ENCODE measurements around the gene VNN1.
"Not testable (repeated sequence)": the region's sequence is repeated elsewhere in the genome, so short reads cannot be mapped to it uniquely, and the experiment has no call there.

Gene VNN1

GRCh38 chr6:132675002-132675401 lies 38.9 kb downstream of the VNN1 start:
- DNase-seq (ENCODE audit: low read depth in 2 of 2, low spot score in 1 of 2): no peak

GRCh38 chr6:132673376-132674094 lies 40.3 kb downstream of the VNN1 start:
- no peak for DNase-seq (ENCODE audit: low read depth in 2 of 2, low spot score in 1 of 2)

GRCh38 chr6:132671295-132671694 lies 42.6 kb downstream of the VNN1 start:
- DNase-seq (ENCODE audit: low read depth in 2 of 2, low spot score in 1 of 2): no peak

- DNase-seq (ENCODE audit: low read depth in 2 of 2, low spot score in 1 of 2): no peak
These were observed 44.1 kb downstream of the VNN1 start for GRCh38 chr6:132669690-132670291.

GRCh38 chr6:132666118-132666517 lies 47.7 kb downstream of the VNN1 start:
- no peak for DNase-seq (ENCODE audit: low read depth in 2 of 2, low spot score in 1 of 2)

- no peak for DNase-seq (ENCODE audit: low read depth in 2 of 2, low spot score in 1 of 2)
These were observed 49.4 kb downstream of the VNN1 start for GRCh38 chr6:132664309-132665034.

GRCh38 chr6:132663661-132664060 lies 50.2 kb downstream of the VNN1 start:
- DNase-seq (ENCODE audit: low read depth in 2 of 2, low spot score in 1 of 2): no peak

GRCh38 chr6:132661906-132662305 lies 51.9 kb downstream of the VNN1 start:
- no peak for DNase-seq (ENCODE audit: low read depth in 2 of 2, low spot score in 1 of 2)

- no peak for DNase-seq (ENCODE audit: low read depth in 2 of 2, low spot score in 1 of 2)
These were observed 54.8 kb downstream of the VNN1 start, which contains the start of gene TAAR1 for GRCh38 chr6:132659082-132659481. Gene TAAR1, minus strand, starts transcription at chr6:132659182. Its CDS starts 13,179 bp downstream, at chr6:132646003.

GRCh38 chr6:132651062-132651461 lies 62.8 kb downstream of the VNN1 start:
- DNase-seq (ENCODE audit: low read depth in 2 of 2, low spot score in 1 of 2): no peak

GRCh38 chr6:132650429-132650828 lies 63.4 kb downstream of the VNN1 start:
- DNase-seq (ENCODE audit: low read depth in 2 of 2, low spot score in 1 of 2): no peak

GRCh38 chr6:132648828-132649227 lies 65.0 kb downstream of the VNN1 start:
- DNase-seq (ENCODE audit: low read depth in 2 of 2, low spot score in 1 of 2): no peak

- no peak for DNase-seq (ENCODE audit: low read depth in 2 of 2, low spot score in 1 of 2)
These were observed 65.5 kb downstream of the VNN1 start for GRCh38 chr6:132648356-132648755.

- DNase-seq (ENCODE audit: low read depth in 2 of 2, low spot score in 1 of 2): no peak
These were observed 70.3 kb downstream of the VNN1 start for GRCh38 chr6:132643547-132643946.

- not testable (repeated sequence) for DNase-seq (ENCODE audit: low read depth in 2 of 2, low spot score in 1 of 2)
These were observed 76.7 kb downstream of the VNN1 start for GRCh38 chr6:132637135-132637534.

GRCh38 chr6:132635906-132636305 lies 77.9 kb downstream of the VNN1 start:
- DNase-seq (ENCODE audit: low read depth in 2 of 2, low spot score in 1 of 2): not testable (repeated sequence)

GRCh38 chr6:132635288-132635687 lies 78.6 kb downstream of the VNN1 start:
- DNase-seq (ENCODE audit: low read depth in 2 of 2, low spot score in 1 of 2): not testable (repeated sequence)

- no peak for DNase-seq (ENCODE audit: low read depth in 2 of 2, low spot score in 1 of 2)
These were observed 79.1 kb downstream of the VNN1 start for GRCh38 chr6:132634796-132635195.

GRCh38 chr6:132633362-132633761 lies 80.5 kb downstream of the VNN1 start:
- no peak for DNase-seq (ENCODE audit: low read depth in 2 of 2, low spot score in 1 of 2)

Measured in stimulated activated CD8-positive, alpha-beta memory T cell treated with anti-CD3 and anti-CD28 coated beads, Interleukin-4, amount 100 ng/mL, for 4 hours (primary cell).